Stimulated activated naive CD8-positive, alpha-beta T cell treated with anti-CD3 and anti-CD28 coated beads, Interleukin-15, Interleukin-2, amounts not matched to agents 100 U/mL and 50 U/mL, for 24 hours (primary cell): ENCODE results near the gene ZNF282.
"Not testable (repeated sequence)": the region's sequence is repeated elsewhere in the genome, so short reads cannot be mapped to it uniquely, and the experiment has no call there.

Experiments
- ATAC-seq: fragments of 150-1000 bp; cut with Tn5 transposase; one replicate; pipeline ENCODE4 v1.10.0; 2021
- DNase-seq: peaks from one replicate; pipeline ENCODE4 v3.0.0; 2021

Gene ZNF282

GRCh38 chr7:149256568-149256967, 61.2 kb downstream of the ZNF282 start:
- no peak for ATAC-seq
- DNase-seq = no peak

GRCh38 chr7:149257146-149257545, 61.8 kb downstream of the ZNF282 start:
- DNase-seq = no peak
- ATAC-seq = no peak

- ATAC-seq = peak; percentile 47
- DNase-seq = peak; percentile 49
These were observed 66.0 kb downstream of the ZNF282 start for GRCh38 chr7:149261316-149261828.

DNA sequence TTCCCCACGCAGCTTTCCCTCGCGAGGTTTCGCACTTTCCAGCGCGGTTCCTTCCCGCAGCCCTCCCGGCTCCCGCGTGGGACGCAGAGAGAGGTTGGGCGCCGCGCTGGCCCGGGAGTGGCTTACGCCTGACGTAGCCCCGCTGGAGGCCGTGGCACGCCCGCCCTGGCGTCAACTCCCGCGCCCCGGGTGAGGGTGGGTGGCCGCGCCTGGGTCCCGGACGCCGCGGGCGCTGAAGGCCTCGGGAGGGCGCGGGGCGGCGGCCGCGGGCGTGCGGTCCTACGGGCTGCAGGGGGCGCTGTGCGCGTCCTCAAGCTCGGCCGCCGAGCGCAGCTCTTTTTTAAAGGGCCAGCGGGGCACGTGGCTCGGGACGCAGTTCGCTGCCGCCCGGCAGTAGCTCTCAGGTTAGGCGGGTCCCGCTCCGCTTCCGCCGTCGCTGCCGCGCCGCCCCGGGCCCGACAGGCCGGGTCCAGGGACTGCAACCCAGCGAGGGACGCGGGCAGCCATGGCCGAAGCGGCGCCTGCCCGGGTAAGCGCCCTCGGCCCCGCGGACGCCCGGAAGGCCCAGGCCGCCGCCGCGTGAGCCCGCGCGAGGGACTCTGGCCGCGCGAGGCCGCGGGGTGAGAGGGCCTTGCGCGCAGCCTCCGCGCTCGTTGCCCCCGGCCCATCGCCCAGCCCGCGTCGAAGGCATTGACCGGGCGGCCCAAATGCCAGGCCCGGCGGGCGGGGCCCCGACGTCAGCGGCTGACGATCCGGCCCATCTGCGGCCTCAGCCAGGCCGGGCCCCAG, 66.7 kb downstream of the ZNF282 start, which contains the start of gene ZNF783:
TSS of gene ZNF783 (plus strand) at position 368 of the 789 bp plus-strand sequence. CDS start at position 506, 138 bp downstream.
- DNase-seq (peak; percentile 86), ATAC-seq (peak; percentile 89)

DNA sequence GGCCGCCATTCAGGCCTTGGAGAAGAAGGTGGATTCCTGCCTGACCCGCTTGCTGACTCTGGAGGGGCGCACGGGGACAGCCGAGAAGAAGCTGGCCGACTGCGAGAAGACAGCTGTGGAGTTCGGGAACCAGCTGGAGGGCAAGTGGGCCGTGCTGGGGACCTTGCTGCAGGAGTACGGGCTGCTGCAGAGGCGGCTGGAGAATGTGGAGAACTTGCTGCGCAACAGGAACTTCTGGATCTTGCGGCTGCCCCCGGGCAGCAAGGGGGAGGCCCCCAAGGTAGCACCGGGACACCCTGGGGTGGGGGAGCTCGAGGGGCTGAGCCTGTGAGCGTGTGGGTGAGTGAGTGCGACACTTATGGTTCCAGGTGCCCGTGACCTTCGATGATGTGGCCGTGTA, 71.1 kb downstream of the ZNF282 start:
- DNase-seq = no peak
- ATAC-seq = no peak

DNA sequence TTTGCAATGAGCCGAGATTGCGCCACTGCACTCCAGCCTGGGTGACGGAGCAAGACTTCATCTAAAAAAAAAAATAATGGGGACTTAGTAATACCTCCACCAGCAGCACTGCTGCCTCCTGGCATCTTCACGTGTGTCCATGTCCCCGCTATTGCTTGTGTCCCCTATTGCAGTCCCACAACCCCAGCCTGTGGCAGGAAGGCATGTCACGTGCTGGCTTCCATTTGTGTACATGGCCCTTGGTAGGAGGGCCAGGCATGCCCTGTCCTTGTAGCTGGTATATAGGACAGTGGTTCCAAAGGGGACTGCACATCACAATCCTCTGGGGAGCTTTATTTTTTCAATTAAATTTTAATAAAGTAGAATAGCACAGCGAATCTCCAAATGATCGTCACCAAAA, 72.4 kb downstream of the ZNF282 start:
- ATAC-seq = no peak

DNA sequence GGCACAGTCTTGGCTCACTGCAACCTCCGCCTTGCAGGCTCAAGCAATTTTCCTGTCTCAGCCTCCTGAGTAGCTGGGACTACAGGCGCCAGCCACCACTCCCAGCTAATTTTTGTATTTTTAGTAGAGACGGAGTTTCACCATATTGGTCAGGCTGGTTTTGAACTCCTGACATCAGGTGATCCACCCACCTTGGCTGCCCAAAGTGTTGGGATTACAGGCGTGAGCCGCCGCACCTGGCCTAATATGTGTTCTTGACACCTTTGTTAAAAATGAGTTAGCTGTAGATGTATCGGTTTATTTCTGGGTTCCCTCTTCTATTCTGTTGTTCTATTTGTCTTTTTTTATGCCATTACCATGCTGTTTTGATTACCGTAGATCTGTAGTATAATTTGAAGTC, 79.1 kb downstream of the ZNF282 start:
- ATAC-seq = not testable (repeated sequence)

More for the DNA sequence above, 72.4 kb downstream of the ZNF282 start:
- DNase-seq = no peak

More for the DNA sequence above, 79.1 kb downstream of the ZNF282 start:
- DNase-seq = not testable (repeated sequence)
